GM12892 (cell line): ENCODE data around the gene CRYL1.

Experiments used
- POLR2A ChIP-seq: IDR thresholded peaks from 2 replicates; pipeline ENCODE4 v1.6.1; 2011; ENCODE audit warnings: low read depth, low read length, control low read depth
- POLR2AphosphoS5 ChIP-seq: IDR thresholded peaks from 2 replicates; pipeline ENCODE4 v1.6.1; 2011; ENCODE audit warnings: low read depth, low read length, control low read depth
- TAF1 ChIP-seq: IDR thresholded peaks from 2 replicates; pipeline ENCODE4 v1.6.1; 2011; ENCODE audit warnings: low read depth, mild to moderate bottlenecking, control low read depth, low read length, borderline replicate concordance

- no peak for TF ChIP-seq POLR2AphosphoS5
- TF ChIP-seq POLR2A = no peak
- no peak for TF ChIP-seq TAF1
Observed at GRCh38 chr13:20558982-20559381, 33.3 kb upstream of the CRYL1 start.
